Mesendoderm (in vitro differentiated cells): ENCODE measurements around the gene STAT4.

ENCODE experiments used
- DNase-seq: peaks from one replicate; pipeline ENCODE4 v3.0.0; 2013
- H2AK5ac ChIP-seq: 2 replicates; pipeline ENCODE4 v1.6.1; 2013; ENCODE audit warnings: low read length, inconsistent platforms
- H2BK120ac ChIP-seq: 2 replicates; pipeline ENCODE4 v1.6.1; 2013; ENCODE audit warnings: low read depth, mild to moderate bottlenecking, low read length, moderate library complexity, mixed read lengths
- H2BK15ac ChIP-seq: replicated peaks from 2 replicates; pipeline ENCODE4 v1.6.1; 2013; ENCODE audit warnings: low read depth, mild to moderate bottlenecking, moderate library complexity
- H2BK5ac ChIP-seq: 2 replicates; pipeline ENCODE4 v1.6.1; 2013; ENCODE audit warnings: low read length, inconsistent platforms
- H3K18ac ChIP-seq: 2 replicates; pipeline ENCODE4 v1.6.1; 2013; ENCODE audit warnings: mild to moderate bottlenecking, low read length, mixed read lengths
- H3K23ac ChIP-seq: one replicate; pipeline ENCODE4 v1.6.1; 2013; ENCODE audit warnings: low read length
- H3K27ac ChIP-seq: 2 replicates; pipeline ENCODE4 v1.5.1; 2013; ENCODE audit warnings: low read depth, mild to moderate bottlenecking, inconsistent platforms, low read length, moderate library complexity
- H3K27me3 ChIP-seq: 2 replicates; pipeline ENCODE4 v1.6.1; 2013; ENCODE audit warnings: low read length, control low read depth, mild to moderate bottlenecking, inconsistent platforms; ENCODE audit not compliant: insufficient read depth, poor library complexity
- H3K36me3 ChIP-seq: 2 replicates; pipeline ENCODE4 v1.6.1; 2013; ENCODE audit warnings: low read length, inconsistent platforms; ENCODE audit not compliant: control insufficient read depth, insufficient read depth
- H3K4ac ChIP-seq: one replicate; pipeline ENCODE4 v1.6.1; 2013; ENCODE audit warnings: low read depth, mild to moderate bottlenecking, low read length, moderate library complexity
- H3K4me1 ChIP-seq: 2 replicates; pipeline ENCODE4 v1.6.1; 2013; ENCODE audit warnings: low read depth, low read length, inconsistent platforms; ENCODE audit not compliant: control insufficient read depth
- H3K4me2 ChIP-seq: 2 replicates; pipeline ENCODE4 v1.6.1; 2013; ENCODE audit warnings: low read length
- H3K4me3 ChIP-seq: 2 replicates; pipeline ENCODE4 v1.5.1; 2013; ENCODE audit warnings: mild to moderate bottlenecking, low read length
- H3K56ac ChIP-seq: one replicate; pipeline ENCODE4 v1.6.1; 2013; ENCODE audit warnings: low read length
- H3K79me1 ChIP-seq: 2 replicates; pipeline ENCODE4 v1.6.1; 2013; ENCODE audit warnings: low read length, inconsistent platforms
- H3K79me2 ChIP-seq: 2 replicates; pipeline ENCODE4 v1.6.1; 2013; ENCODE audit warnings: mild to moderate bottlenecking, low read length; ENCODE audit not compliant: control insufficient read depth, insufficient read depth
- H3K9ac ChIP-seq: 2 replicates; pipeline ENCODE4 v1.6.1; 2013; ENCODE audit warnings: low read length, inconsistent platforms
- H4K5ac ChIP-seq: one replicate; pipeline ENCODE4 v1.6.1; 2013; ENCODE audit warnings: low read length
- H4K8ac ChIP-seq: one replicate; pipeline ENCODE4 v1.6.1; 2013; ENCODE audit warnings: low read depth, mild to moderate bottlenecking, control low read depth, low read length, moderate library complexity
- WGBS: extraction: QIAGEN DNeasy Blood & Tissue Kit; methylation state at CpG from one replicate; pipeline ENCODE4 v1.1.7; 2013; ENCODE audit warnings: low lambda C conversion rate, missing lambda C conversion rate; ENCODE audit not compliant: insufficient coverage; ENCODE audit errors: extremely low coverage; 5-methylcytosine and 5-hydroxymethylcytosine counted together

The STAT4 gene

GRCh38 chr2:190984595-190984994 lies 166.2 kb downstream of the STAT4 start:
- Histone ChIP-seq H4K5ac (no peak overlapping the region), H3K79me2 (no peaks in the 10 kb centered on the region), H2BK120ac (no peak overlapping the region), H3K4ac (no peak overlapping the region), H2BK15ac (no peak overlapping the region), H3K27ac (no peak overlapping the region), H3K9ac (no peak overlapping the region), H3K4me3 (no peak overlapping the region), H3K79me1 (no peaks in the 10 kb centered on the region), H3K4me2 (no peak overlapping the region), H4K8ac (no peak overlapping the region), H3K56ac (no peak overlapping the region), H3K27me3 (no peaks in the 10 kb centered on the region), H2BK5ac (no peak overlapping the region), H3K18ac (no peak overlapping the region), H2AK5ac (no peak overlapping the region), H3K4me1 (no peaks in the 10 kb centered on the region), H3K36me3 (peaks cover 12% of the 10 kb centered on the region), H3K23ac (no peak overlapping the region)
- WGBS = no CpG with 5 or more reads among the region's 5 CpGs
- no peak for DNase-seq

GRCh38 chr2:190982262-190983034 lies 168.3 kb downstream of the STAT4 start:
- no peak for DNase-seq
- Histone ChIP-seq H4K8ac (no peak overlapping the region), H3K79me2 (no peaks in the 10 kb centered on the region), H3K9ac (no peak overlapping the region), H3K36me3 (peaks cover 12% of the 10 kb centered on the region), H3K27me3 (no peaks in the 10 kb centered on the region), H3K23ac (no peak overlapping the region), H3K4me3 (no peak overlapping the region), H4K5ac (no peak overlapping the region), H3K27ac (no peak overlapping the region), H2AK5ac (no peak overlapping the region), H2BK15ac (no peak overlapping the region), H3K79me1 (no peaks in the 10 kb centered on the region), H3K4me1 (no peaks in the 10 kb centered on the region), H3K4me2 (no peak overlapping the region), H2BK5ac (no peak overlapping the region), H3K4ac (no peak overlapping the region), H3K18ac (no peak overlapping the region), H3K56ac (no peak overlapping the region), H2BK120ac (no peak overlapping the region)
- WGBS = no CpG with 5 or more reads among the region's 8 CpGs

GRCh38 chr2:190981733-190982132 lies 169.1 kb downstream of the STAT4 start:
- H3K79me1 ChIP-seq = no peaks in the 10 kb centered on the region
- no peak overlapping the region for H2AK5ac ChIP-seq
- no peak overlapping the region for H4K5ac ChIP-seq
- no peak overlapping the region for H3K56ac ChIP-seq
- H3K4me2 ChIP-seq = no peak overlapping the region
- H2BK5ac ChIP-seq = no peak overlapping the region
- no peak overlapping the region for H3K27ac ChIP-seq
- H3K18ac ChIP-seq = no peak overlapping the region
- no peaks in the 10 kb centered on the region for H3K4me1 ChIP-seq
- no peak overlapping the region for H3K4me3 ChIP-seq
- H3K4ac ChIP-seq = no peak overlapping the region
- H2BK120ac ChIP-seq = no peak overlapping the region
- no peak overlapping the region for H2BK15ac ChIP-seq
- H3K36me3 ChIP-seq = peaks cover 9% of the 10 kb centered on the region
- H4K8ac ChIP-seq = no peak overlapping the region
- DNase-seq = no peak
- no peak overlapping the region for H3K23ac ChIP-seq
- H3K27me3 ChIP-seq = no peaks in the 10 kb centered on the region
- H3K9ac ChIP-seq = no peak overlapping the region
- H3K79me2 ChIP-seq = no peaks in the 10 kb centered on the region
- no CpG with 5 or more reads among the region's 1 CpG for WGBS

GRCh38 chr2:190981333-190981732 lies 169.5 kb downstream of the STAT4 start:
- no peak overlapping the region for H3K23ac ChIP-seq
- H2BK120ac ChIP-seq = no peak overlapping the region
- no peak overlapping the region for H2BK15ac ChIP-seq
- H3K18ac ChIP-seq = no peak overlapping the region
- no peaks in the 10 kb centered on the region for H3K79me1 ChIP-seq
- H3K9ac ChIP-seq = no peak overlapping the region
- H2AK5ac ChIP-seq = no peak overlapping the region
- H2BK5ac ChIP-seq = no peak overlapping the region
- no peak overlapping the region for H3K4me3 ChIP-seq
- H3K4me1 ChIP-seq = no peaks in the 10 kb centered on the region
- peaks cover 12% of the 10 kb centered on the region for H3K36me3 ChIP-seq
- no peak overlapping the region for H4K8ac ChIP-seq
- no peaks in the 10 kb centered on the region for H3K79me2 ChIP-seq
- H3K56ac ChIP-seq = no peak overlapping the region
- no peak overlapping the region for H3K4me2 ChIP-seq
- no peaks in the 10 kb centered on the region for H3K27me3 ChIP-seq
- no peak overlapping the region for H3K4ac ChIP-seq
- no peak overlapping the region for H3K27ac ChIP-seq
- no peak for DNase-seq
- no CpG with 5 or more reads among the region's 6 CpGs for WGBS
- H4K5ac ChIP-seq = no peak overlapping the region

- Histone ChIP-seq H4K5ac (no peak overlapping the region), H3K4me2 (no peak overlapping the region), H3K79me2 (no peaks in the 10 kb centered on the region), H4K8ac (no peak overlapping the region), H3K4me1 (no peaks in the 10 kb centered on the region), H3K9ac (no peak overlapping the region), H3K27ac (no peak overlapping the region), H3K18ac (no peak overlapping the region), H3K4ac (no peak overlapping the region), H2AK5ac (no peak overlapping the region), H3K56ac (no peak overlapping the region), H3K27me3 (no peaks in the 10 kb centered on the region), H3K4me3 (no peak overlapping the region), H2BK5ac (no peak overlapping the region), H3K79me1 (no peaks in the 10 kb centered on the region), H2BK120ac (no peak overlapping the region), H2BK15ac (no peak overlapping the region), H3K23ac (no peak overlapping the region), H3K36me3 (peaks cover 10% of the 10 kb centered on the region)
- no peak for DNase-seq
- 100% methylated on average over 1 of the region's 10 CpGs for WGBS
Measured at GRCh38 chr2:190980630-190981209, 170.1 kb downstream of the STAT4 start.
